Colon (tissue), 2 donors: ENCODE data around the gene C3orf70.
"Not testable (repeated sequence)": the region's sequence is repeated elsewhere in the genome, so short reads cannot be mapped to it uniquely, and the experiment has no call there.

Experiments
- FAIRE-seq: peaks from 2 replicates; lab custom pipeline; 2012; peaks lifted over from hg19 to GRCh38; lab: Jason Lieb, UNC
- donor health status: control.
- donor health status: control.

C3orf70 gene

GRCh38 chr3:185151101-185151963, 1.5 kb downstream of the C3orf70 start:
- no peak for FAIRE-seq

- FAIRE-seq, result no peak
Measured at GRCh38 chr3:185150561-185150960, 2.3 kb downstream of the C3orf70 start.

- no peak for FAIRE-seq
Measured at GRCh38 chr3:185149591-185149990, 3.3 kb downstream of the C3orf70 start.

GRCh38 chr3:185145511-185145910, 7.3 kb downstream of the C3orf70 start:
- no peak for FAIRE-seq

- no peak for FAIRE-seq
Measured at GRCh38 chr3:185144784-185145183, 8.1 kb downstream of the C3orf70 start.

- FAIRE-seq, result no peak
Measured at GRCh38 chr3:185137821-185138220, 15.0 kb downstream of the C3orf70 start.

GRCh38 chr3:185134509-185134908, 18.4 kb downstream of the C3orf70 start:
- FAIRE-seq, result no peak

GRCh38 chr3:185131602-185132256, 21.1 kb downstream of the C3orf70 start:
- FAIRE-seq, result no peak

- no peak for FAIRE-seq
Measured at GRCh38 chr3:185129083-185129482, 23.8 kb downstream of the C3orf70 start.

- no peak for FAIRE-seq
Measured at GRCh38 chr3:185126201-185126600, 26.7 kb downstream of the C3orf70 start.

- no peak for FAIRE-seq
Measured at GRCh38 chr3:185120126-185120525, 32.7 kb downstream of the C3orf70 start.

- FAIRE-seq, result no peak
Measured at GRCh38 chr3:185115371-185115770, 37.5 kb downstream of the C3orf70 start.

GRCh38 chr3:185114756-185115155, 38.1 kb downstream of the C3orf70 start:
- FAIRE-seq, result no peak

- FAIRE-seq, result no peak
Measured at GRCh38 chr3:185112186-185112585, 40.7 kb downstream of the C3orf70 start.

- not testable (repeated sequence) for FAIRE-seq
Measured at GRCh38 chr3:185109012-185109411, 43.8 kb downstream of the C3orf70 start.

GRCh38 chr3:185106256-185106890, 46.5 kb downstream of the C3orf70 start:
- FAIRE-seq, result not testable (repeated sequence)

- FAIRE-seq, result no peak
Measured at GRCh38 chr3:185103359-185104127, 49.3 kb downstream of the C3orf70 start.

GRCh38 chr3:185094697-185095096, 58.2 kb downstream of the C3orf70 start:
- no peak for FAIRE-seq

GRCh38 chr3:185093116-185093515, 59.7 kb downstream of the C3orf70 start:
- no peak for FAIRE-seq

- FAIRE-seq, result no peak
Measured at GRCh38 chr3:185090811-185091210, 62.0 kb downstream of the C3orf70 start.

GRCh38 chr3:185089751-185090150, 63.1 kb downstream of the C3orf70 start:
- no peak for FAIRE-seq

GRCh38 chr3:185089343-185089742, 63.5 kb downstream of the C3orf70 start:
- no peak for FAIRE-seq
